NCI-H2196 treated with DMSO at 0.1 percent for 48 hours (cell line): ENCODE measurements around the gene MYO10.
"Not testable (repeated sequence)": the region's sequence is repeated elsewhere in the genome, so short reads cannot be mapped to it uniquely, and the experiment has no call there.

Source experiments
- DNase-seq: peaks from one replicate; lab custom pipeline; 2025; ENCODE audit not compliant: unreplicated experiment; lab: John Stamatoyannopoulos, UW

The MYO10 gene

DNA sequence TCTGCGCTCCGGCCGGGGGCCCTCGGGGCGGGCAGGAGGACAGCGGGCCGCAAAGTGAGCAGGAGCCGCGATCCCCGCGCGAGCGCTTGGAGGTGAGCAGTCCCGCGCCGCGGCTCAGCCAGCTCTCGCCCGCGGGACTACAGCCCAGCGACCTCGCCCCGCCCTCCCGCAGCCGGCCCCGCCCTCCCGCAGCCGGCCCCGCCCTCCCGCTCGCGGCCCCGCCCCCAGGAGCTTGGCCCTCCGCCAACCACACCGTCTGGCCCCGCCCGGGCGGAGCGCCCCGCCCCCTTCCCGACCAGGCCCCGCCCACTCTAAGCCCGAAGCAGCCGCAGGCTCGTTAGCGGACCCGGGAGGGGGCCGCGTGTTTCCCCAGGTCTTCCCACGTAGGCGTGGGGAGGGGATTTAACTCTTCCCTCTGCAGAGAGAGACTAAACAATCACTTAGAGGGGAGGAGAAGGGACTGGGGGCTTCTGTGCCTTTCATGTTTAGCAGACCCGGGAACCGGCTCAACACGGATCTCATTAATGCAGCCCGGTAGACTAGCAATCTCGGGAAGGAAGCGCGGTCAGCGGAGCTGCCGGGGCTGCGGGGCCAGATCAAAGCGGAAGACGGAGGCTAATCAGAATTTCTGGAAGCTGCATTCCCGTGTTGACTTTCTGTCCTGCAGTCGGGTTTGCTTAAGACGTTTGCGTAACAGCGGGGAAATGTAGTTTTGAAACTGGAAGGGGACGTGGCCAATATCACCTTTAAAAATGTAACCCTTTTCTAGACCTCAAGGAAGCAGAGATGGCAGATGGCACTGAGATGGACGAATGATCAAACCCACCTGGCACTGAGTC lies at the start of gene MYO10:
TSS of gene MYO10 (minus strand) at position 139 of the 839 bp plus-strand sequence. CDS start 480 bp downstream, outside the sequence.
- no peak for DNase-seq

DNA sequence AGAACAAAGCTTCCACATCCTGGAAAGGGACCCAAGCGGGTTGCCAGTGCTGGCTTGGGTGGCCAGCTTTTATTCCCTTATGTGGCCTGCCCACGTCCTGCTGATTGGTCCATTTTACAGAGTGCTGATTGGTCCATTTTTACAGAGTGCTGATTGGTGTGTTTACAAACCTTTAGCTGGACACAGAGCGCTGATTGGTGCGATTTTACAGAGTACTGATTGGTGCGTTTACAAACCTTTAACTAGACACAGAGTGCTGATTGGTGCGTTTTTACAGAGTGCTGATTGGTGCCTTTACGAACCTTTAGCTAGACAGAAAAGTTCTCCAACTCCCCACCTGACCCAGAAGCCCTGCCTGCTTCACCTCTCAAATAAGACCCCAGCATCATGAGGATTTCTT lies 49.2 kb upstream of the MYO10 start:
- not testable (repeated sequence) for DNase-seq

DNA sequence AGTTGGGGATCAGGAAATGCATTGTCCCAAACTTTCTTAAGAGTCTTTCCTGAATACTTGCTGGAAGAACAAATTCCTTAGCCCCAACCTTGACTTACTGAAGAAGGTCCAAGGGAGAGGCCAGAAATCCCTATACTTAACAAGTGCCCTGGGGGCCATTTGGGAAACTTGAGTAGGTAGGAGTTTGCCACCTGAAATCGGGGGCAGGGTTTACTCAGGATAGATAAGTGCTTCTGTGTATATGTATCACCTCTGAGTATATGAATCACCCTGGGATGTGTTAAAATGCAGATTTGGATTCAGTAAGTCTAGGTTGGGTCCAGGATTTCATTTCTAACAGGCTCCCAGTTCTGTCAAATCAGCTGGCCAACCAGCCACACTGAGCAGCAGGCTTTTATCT lies 47.9 kb upstream of the MYO10 start:
- no peak for DNase-seq

DNA sequence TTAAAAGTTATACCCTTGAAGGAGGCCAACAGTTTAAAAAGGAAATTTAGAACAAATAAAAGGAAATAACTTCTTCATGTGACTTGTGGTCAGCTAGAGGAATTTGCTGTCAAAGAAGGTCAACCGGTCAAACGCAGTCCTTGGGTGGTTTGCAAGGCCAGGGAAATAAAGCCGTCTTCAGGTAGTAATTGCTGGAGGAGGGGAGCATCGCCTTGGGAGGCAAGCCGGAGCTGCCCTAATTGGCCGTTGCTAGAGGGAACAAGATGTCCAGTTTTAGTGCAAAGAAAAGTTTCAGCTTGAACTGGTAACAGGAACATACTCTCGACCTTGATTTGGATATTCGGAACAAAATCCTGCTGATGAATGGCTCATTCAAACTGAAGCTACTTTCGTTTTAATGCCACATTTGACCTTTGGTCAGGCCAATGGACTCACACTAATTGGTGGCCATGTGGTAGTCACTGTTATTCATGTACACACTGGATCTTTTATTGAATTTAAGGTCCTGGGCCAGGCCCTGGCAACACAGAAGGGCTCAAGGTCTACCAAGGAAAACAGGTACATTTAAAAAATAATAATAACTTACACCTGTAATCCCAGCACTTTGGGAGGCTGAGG lies 47.0 kb upstream of the MYO10 start:
- no peak for DNase-seq

DNA sequence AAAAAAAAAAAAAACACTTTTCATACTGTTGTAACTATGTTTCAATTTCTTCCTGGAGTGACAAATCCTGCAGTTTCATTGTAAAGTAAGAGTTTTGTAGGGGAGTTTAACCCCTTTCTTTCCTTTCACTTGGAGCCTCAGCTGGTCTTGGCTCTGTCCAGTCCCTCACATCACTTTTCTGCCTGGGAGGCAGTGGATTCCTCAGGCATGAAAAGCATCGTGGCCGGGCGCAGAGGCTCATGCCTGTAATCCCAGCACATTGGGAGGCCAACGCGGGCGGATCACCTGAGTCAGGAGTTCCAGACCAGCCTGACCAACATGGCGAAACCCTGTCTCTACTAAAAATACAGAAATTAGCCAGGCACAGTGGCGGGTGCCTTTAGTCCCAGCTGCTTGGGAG lies 45.6 kb upstream of the MYO10 start:
- DNase-seq: no peak

DNA sequence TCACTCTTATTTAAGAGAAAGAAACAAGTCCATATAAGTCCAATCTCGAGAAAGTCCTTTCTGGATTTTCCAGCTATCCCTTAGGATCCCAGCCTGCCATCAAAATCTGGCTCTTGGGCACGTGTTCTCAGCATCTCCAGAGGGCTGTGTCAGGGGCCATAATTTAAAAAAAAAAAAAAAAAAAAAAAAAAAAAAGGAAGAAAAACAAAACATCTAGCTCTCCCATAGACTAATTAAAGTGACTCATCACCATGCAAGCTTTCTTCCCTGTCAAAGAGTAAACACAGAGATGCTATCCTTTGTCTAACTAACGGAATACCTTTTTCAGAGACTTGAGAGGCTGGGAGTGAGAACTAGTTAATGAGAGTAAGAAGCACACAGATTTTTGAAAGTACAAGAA lies 44.9 kb upstream of the MYO10 start:
- DNase-seq: no peak

DNA sequence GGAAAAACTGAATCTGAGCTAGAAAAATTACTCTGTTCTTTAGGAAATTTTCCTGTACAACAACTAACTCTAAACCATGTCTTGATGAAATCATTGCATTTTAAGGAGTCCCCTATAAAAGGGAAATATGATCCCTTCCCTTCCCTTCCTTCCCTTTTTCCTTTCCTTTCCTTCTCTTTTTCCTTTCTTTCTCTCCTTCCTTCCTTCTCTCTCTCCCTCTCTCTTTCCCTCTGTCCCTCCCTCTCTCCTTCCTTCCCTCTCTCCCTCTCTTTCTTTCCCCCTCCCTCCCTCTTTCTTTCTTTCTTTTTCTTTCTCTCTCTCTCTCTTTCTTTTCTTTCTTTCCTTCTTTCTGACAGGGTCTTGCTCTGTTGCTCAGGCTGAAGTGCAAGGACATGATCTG lies 42.2 kb upstream of the MYO10 start:
- no peak for DNase-seq

DNA sequence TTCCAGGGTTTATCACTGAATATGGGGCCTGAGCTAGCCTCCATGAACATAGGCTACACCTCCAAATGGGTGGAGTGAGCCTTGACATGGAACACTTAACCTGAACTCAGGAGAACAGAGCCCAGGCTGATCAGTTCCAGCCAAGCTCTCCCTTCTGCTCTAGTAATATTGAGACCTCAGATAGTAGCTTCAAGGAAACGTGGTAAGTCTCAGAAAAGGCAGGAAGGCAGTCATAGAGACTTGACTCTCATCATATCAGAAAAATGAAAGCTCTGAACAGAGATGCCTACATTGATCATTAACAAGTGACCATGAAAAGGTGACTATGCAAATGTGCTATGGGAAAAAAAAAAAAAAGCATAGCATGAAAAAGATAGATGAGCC lies 40.5 kb upstream of the MYO10 start:
- DNase-seq: no peak

DNA sequence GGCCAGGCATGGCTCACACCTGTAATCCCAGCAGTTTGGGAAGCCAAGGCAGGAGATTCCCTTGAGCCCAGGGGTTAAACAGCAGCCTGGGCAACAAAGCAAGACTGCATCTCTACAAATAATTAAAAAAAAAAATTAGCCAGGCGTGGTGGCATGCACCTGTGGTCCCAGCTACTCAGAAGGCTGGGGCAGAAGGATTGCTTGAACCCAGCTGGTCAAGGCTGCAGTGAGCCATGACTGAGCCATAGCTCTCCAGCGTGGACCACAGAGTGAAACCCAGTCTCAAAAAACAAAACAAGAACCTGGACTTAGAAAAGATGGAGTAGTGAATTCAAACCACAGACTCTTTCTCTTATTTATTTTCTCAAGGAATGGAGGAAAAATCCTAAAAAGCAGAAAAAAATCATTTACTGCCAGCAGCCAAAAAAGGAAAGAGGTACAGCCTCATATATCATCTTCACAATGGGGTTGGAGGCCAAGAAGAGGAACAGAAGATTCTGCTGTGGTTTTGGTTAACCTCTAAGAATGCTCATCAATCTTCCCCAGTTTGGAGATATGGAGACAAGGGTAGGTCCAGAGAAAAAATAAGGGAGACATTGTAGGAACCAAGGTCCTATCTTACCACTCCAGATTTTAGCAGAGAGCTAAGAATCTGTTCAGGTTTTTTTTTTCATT lies 40.0 kb upstream of the MYO10 start:
- no peak for DNase-seq

DNA sequence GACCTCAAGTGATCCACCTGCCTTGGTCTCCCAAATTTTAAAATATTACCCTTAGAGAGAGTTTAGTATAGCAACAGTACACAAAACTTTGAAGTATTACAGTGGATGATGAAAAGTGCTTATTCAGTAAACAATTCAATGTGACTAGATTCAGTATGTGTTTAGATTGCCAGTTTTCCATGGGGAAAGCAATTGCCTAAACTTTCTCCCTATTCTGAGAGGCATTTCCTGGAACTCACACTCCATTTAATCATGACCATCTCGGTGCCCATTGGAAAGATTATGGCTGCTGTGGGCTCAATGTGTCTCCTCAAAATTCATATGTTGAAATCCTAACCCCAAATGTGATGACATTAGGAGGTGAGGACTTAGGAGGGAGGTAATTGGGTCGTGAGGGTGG lies 38.9 kb upstream of the MYO10 start:
- DNase-seq: no peak

DNA sequence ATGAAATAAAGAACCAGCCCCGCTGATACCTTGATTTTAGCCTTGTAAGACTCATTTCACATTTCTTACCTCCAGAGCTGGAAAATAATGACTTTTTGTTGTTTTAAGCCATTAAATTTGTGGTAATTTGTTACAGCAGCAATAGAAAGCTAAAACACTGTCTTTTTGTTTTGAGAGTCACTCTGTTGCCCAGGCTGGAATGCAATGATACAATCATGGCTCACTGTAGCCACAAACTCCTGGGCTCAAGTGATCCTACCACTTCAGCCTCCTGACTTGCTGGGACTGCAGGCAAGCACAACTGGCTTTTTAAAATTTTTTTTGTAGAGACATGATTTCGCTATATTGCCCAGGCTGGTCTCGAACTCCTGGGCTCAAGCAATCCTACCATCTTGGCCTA lies 34.7 kb upstream of the MYO10 start:
- no peak for DNase-seq

DNA sequence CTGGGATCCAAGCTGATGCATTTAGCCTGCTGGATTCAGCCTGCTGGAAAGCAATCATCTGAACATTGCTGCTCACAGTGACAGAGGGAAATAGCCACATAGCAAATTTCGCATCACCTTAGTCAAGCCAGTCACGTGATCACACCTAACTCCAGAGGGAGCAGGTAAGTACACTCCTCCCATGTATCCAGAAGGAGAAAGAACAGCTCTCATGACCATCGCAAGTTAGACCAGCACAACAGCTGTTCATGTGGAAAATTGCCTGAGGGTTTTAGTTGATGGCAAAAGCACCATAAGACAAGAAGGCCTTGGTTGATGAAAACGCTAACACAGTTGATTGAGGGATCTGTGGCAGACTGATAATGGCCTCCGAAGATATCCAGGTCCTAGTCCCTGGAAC lies 34.2 kb upstream of the MYO10 start:
- no peak for DNase-seq

DNA sequence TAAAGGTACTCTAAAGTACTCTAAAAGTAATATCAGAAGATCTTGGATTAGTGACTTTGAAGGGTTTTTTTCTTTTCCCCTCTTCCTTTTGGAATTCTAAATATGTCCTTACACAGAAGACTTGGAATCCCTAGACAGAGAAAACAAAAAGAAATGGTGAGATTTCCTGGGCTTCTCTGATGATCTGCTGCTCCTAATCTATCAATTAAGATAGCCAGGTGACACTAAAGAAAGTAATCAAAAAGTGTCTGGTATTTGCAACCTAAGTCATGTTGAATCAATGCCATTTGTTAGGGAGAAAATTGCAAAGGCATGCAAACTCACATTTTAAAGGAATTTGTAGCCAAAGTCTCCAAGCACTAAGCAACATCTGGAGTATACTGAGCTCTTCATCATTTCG lies 29.5 kb upstream of the MYO10 start:
- no peak for DNase-seq

DNA sequence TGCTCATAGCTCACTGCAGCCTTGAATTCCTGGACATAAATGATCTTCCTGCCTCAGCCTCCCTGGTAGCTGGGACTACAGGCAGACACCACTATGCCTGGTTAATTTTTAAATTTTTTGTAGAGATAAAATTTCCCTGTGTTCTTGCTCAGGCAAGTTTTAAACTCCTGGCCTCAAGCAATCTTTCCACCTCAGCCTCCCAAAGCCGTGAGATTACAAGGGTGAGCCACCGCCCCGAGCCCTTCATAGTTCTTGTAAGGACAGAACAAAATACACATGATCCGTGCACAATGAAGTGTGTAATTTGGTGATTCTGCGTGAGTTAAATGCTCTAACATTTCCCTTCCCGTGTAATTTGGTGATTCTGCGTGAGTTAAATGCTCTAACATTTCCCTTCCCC lies 27.7 kb upstream of the MYO10 start:
- DNase-seq: no peak

DNA sequence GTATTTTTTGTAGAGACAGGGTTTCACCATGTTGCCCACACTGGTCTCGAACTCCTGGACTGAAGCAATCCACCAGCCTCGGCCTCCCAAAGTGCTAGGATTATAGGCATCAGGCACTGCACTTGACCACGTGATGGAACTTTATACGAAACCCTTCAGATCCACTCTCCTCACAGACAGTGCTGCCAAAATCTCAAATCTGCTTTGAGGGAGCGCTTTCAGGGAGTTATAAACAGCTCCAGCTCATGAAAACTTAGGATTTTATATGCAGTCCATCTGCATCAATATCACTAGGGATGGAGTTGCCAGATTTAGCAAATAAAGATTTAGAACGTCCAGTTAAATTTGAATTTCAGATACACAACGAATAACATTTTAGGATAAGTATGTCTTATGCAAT lies 25.0 kb upstream of the MYO10 start:
- DNase-seq: no peak

DNA sequence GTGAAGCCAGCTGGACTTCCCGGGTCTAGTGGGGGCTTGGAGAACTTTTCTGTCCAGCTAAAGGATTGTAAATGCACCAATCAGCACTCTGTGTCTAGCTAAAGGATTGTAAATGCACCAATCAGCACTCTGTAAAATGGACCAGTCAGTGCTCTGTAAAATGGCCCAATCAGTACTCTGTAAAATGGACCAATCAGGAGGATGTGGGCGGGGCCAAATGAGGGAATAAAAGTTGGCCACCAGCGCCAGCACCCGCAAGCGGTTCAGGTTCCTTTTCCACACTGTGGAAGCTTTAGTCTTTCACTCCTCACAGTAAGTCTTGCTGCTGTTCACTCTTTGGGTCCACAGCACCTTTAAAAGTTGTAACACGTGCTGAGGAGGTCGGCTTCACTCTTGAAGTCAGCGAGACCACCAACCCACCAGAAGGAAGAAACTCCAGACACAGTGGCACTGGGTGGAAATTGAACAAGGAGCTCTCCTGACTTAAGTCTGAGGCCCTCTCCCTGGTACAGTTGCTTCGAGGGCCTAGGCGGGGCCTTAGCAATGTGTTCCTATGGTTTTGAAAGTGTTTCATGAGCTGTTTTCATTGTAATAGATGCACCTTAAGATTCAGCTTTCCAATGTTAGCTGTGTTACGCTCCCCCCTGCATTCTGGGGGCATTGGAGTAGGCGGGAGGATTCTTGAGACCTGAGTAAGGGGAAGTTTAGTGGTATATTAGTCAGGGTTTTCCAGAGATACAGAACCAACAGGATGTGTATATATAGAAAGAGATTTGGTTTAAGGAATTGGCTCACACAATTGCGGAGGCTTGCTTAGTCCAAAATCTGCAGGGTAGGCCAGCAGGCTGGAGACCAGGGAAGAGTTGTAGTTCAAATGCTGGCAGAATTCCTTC lies 21.5 kb upstream of the MYO10 start:
- no peak for DNase-seq

DNA sequence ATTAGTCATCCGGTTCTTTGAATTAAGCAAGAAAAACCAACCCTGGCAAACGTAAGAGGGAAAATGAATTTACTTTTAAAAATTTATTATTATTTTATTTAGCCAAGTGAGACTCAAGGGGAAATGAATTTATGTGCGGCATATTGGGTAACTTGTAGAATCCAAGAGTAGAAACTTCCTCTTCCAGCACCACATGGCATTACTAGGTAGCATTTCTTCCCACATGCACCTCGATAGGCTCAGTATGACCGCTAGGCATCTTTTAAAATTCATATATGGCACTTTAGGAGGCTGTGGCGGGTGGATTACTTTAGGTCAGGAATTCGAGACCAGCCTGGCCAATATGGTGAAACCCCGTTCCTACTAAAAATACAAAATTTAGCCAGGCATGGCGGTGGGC lies 17.6 kb upstream of the MYO10 start:
- no peak for DNase-seq

DNA sequence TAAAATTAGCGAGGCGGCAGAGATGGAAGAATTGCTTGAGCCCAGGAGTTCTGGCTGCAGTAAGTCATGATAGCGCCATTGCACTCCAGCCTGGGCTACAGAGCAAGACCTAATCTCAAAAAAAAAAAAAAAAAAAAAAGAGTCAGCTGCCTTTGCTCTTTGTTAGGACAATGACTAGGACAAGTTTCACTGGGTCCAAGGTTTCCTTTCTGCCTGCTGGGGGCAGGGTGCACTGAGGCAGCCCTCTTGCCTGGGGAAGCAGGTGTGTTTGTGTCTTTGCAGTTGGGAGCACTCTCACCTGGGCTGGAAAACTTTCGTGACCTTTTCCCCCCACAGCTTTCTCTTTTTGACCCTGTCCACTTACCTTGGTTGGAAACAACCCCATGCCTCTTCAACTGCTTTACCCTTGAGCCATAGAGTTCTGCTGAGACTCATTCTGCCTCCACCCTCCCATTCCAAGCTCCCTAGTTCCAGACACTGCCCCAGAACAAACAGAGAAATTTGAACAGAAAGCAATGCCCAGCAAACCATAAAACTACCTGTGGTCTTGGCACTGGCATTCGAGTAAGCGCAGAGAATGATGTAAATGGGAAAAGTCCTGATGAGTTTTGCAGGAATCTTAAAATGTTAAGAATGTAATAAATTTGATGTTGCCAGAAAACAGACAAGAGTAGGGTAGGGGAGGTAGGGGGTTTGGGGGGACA lies 17.0 kb upstream of the MYO10 start:
- DNase-seq: no peak

DNA sequence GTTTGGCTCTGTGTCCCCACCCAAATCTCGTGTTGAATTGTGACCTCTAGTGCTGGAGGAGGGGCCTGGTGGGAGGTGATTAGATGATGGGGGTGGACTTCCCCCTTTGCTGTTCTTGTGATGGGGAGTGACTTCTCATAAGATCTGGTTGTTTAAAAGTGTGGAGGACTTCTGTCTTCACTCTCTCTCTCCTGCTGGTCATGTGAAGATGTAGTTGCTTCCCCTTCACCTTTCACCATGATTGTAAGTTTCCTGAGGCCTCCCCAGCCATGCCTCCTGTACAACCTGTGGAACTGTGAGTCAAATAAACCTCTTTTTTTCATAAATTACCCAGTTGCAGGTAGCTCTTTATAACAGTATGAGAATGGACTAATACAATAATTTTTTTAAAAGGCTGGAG lies 10.6 kb upstream of the MYO10 start:
- DNase-seq: no peak

DNA sequence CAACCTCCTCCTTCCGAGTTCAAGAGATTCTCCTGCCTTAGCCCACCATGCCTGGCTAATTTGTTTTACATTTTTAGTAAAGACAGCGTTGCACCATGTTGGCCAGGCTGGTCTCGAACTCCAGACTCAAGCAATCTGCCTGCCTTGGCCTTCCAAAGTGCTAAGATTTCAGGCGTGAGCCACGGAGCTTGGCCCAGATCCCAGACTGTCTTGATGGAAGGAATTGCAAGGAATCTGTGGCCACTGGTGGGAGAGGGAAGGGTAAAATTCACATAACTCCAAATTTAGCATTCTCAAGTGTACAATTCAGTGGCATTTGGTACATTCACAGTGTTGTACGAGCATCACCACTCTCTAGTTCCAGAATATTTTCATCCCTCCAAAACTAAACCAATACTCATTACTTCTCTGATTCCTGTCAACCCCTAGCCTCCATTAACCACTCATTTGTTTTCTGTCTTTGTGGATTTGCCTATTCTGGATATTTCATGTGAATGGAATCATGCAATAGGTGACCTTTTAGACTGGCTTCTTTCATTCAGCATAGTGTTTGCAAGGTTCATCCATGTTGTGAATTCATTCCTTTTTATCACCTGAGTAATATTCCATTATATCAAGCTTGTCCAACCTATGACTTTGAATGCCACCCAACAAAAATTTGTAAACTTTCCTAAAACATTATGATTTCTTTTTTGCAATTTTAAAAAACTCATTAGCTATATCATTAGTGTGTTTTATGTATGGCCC lies 8.9 kb upstream of the MYO10 start:
- no peak for DNase-seq
